Hepatic stellate cell (primary cell): Measurements from ENCODE around the gene GDPD5.
A peak's percentile ranks its signal among the peaks of the same experiment; 100 is the strongest.

Experiments used
- DNase-seq: peaks from one replicate; pipeline ENCODE4 v3.0.0; 2011; ENCODE audit warnings: low spot score

Gene GDPD5

GRCh38 chr11:75558939-75559843, 33.5 kb upstream of the GDPD5 start:
- peak; percentile 82 for DNase-seq

GRCh38 chr11:75557666-75558494, 32.1 kb upstream of the GDPD5 start:
- peak; percentile 88 for DNase-seq

GRCh38 chr11:75556275-75556674, 30.5 kb upstream of the GDPD5 start:
- DNase-seq: no peak

GRCh38 chr11:75555079-75555811, 29.5 kb upstream of the GDPD5 start:
- DNase-seq: no peak

- DNase-seq: peak; percentile 96
Observed at GRCh38 chr11:75554258-75555022, 28.7 kb upstream of the GDPD5 start.

- no peak for DNase-seq
Observed at GRCh38 chr11:75553889-75554257, 28.1 kb upstream of the GDPD5 start.

GRCh38 chr11:75553182-75553581, 27.4 kb upstream of the GDPD5 start:
- no peak for DNase-seq

- no peak for DNase-seq
Observed at GRCh38 chr11:75549370-75549958, 23.7 kb upstream of the GDPD5 start.

GRCh38 chr11:75548595-75549272, 23.0 kb upstream of the GDPD5 start:
- DNase-seq: no peak

- DNase-seq: peak; percentile 81
Observed at GRCh38 chr11:75547617-75548058, 21.9 kb upstream of the GDPD5 start.

- no peak for DNase-seq
Observed at GRCh38 chr11:75547177-75547576, 21.4 kb upstream of the GDPD5 start.

GRCh38 chr11:75543806-75544205, 18.1 kb upstream of the GDPD5 start:
- DNase-seq: no peak

GRCh38 chr11:75542088-75542438, 16.3 kb upstream of the GDPD5 start:
- no peak for DNase-seq

GRCh38 chr11:75541193-75542087, 15.7 kb upstream of the GDPD5 start:
- no peak for DNase-seq

- no peak for DNase-seq
Observed at GRCh38 chr11:75539459-75540334, 14.0 kb upstream of the GDPD5 start.

- no peak for DNase-seq
Observed at GRCh38 chr11:75538150-75538942, 12.6 kb upstream of the GDPD5 start.

GRCh38 chr11:75537740-75538139, 12.0 kb upstream of the GDPD5 start:
- no peak for DNase-seq
